ENCODE results near the gene BLVRA. TPM values are rescaled to one million over a fixed set of nuclear protein-coding genes. Genes with fewer than 3 reads are reported as not detected.
A peak's percentile ranks its signal among the peaks of the same experiment; 100 is the strongest.
"Not testable (repeated sequence)": the region's sequence is repeated elsewhere in the genome, so short reads cannot be mapped to it uniquely, and the experiment has no call there.

The BLVRA gene
- total RNA-seq, 2 donors from 2014 or later: 29.8 to 36.1 TPM

GRCh38 chr7:43766564-43766963 lies 8.1 kb downstream of the BLVRA start:
- H3K9me3 Mint-ChIP-seq: no peaks in the 10 kb centered on the region
- H3K27me3 Mint-ChIP-seq (ENCODE audit: low read depth): no peaks in the 10 kb centered on the region
- peaks cover 50% of the 10 kb centered on the region for H3K4me1 Mint-ChIP-seq (ENCODE audit: low read depth)
- no peak overlapping the region for H3K27ac Mint-ChIP-seq
- H3K4me3 Mint-ChIP-seq: no peak overlapping the region
- ATAC-seq (replicated peaks in 1 of 2): no peak
- H3K36me3 Mint-ChIP-seq (ENCODE audit: insufficient read depth in 2 of 2): no peaks in the 10 kb centered on the region
- DNase-seq: no peak

GRCh38 chr7:43767311-43767710 lies 8.8 kb downstream of the BLVRA start:
- Mint-ChIP-seq H3K36me3 (ENCODE audit: insufficient read depth in 2 of 2) (no peaks in the 10 kb centered on the region), H3K4me3 (no peak overlapping the region), H3K27me3 (ENCODE audit: low read depth) (no peaks in the 10 kb centered on the region), H3K27ac (no peak overlapping the region), H3K9me3 (no peaks in the 10 kb centered on the region), H3K4me1 (ENCODE audit: low read depth) (peaks cover 47% of the 10 kb centered on the region)
- DNase-seq: no peak
- ATAC-seq (replicated peaks in 1 of 2): no peak

- Mint-ChIP-seq H3K27ac (no peak overlapping the region), H3K9me3 (no peaks in the 10 kb centered on the region), H3K27me3 (ENCODE audit: low read depth) (no peaks in the 10 kb centered on the region), H3K4me1 (ENCODE audit: low read depth) (peaks cover 39% of the 10 kb centered on the region), H3K4me3 (no peak overlapping the region), H3K36me3 (ENCODE audit: insufficient read depth in 2 of 2) (no peaks in the 10 kb centered on the region)
- ATAC-seq (replicated peaks in 1 of 2) (peak in 1 of 2 donors; percentile 46), DNase-seq (no peak)
Observed at GRCh38 chr7:43768201-43768886, 9.9 kb downstream of the BLVRA start.

- Mint-ChIP-seq H3K36me3 (ENCODE audit: insufficient read depth in 2 of 2) (no peaks in the 10 kb centered on the region), H3K4me3 (no peak overlapping the region), H3K9me3 (no peaks in the 10 kb centered on the region), H3K27me3 (ENCODE audit: low read depth) (no peaks in the 10 kb centered on the region), H3K4me1 (ENCODE audit: low read depth) (peaks cover 34% of the 10 kb centered on the region), H3K27ac (no peak overlapping the region)
- ATAC-seq (replicated peaks in 1 of 2) (peak; percentile 76 to 79), DNase-seq (no peak)
Observed at GRCh38 chr7:43768887-43769272, 10.4 kb downstream of the BLVRA start.

- Mint-ChIP-seq H3K4me3 (no peak overlapping the region), H3K9me3 (no peaks in the 10 kb centered on the region), H3K36me3 (ENCODE audit: insufficient read depth in 2 of 2) (no peaks in the 10 kb centered on the region), H3K27me3 (ENCODE audit: low read depth) (no peaks in the 10 kb centered on the region), H3K4me1 (ENCODE audit: low read depth) (peaks cover 30% of the 10 kb centered on the region), H3K27ac (no peak overlapping the region)
- DNase-seq: no peak
- ATAC-seq (replicated peaks in 1 of 2): no peak
Observed at GRCh38 chr7:43769281-43769680, 10.8 kb downstream of the BLVRA start.

- no peak for ATAC-seq (replicated peaks in 1 of 2)
- Mint-ChIP-seq H3K27me3 (ENCODE audit: low read depth) (no peaks in the 10 kb centered on the region), H3K4me1 (ENCODE audit: low read depth) (peaks cover 23% of the 10 kb centered on the region), H3K4me3 (no peak overlapping the region), H3K36me3 (ENCODE audit: insufficient read depth in 2 of 2) (peaks cover 1 to 2% of the 10 kb centered on the region in 2 donors), H3K9me3 (no peaks in the 10 kb centered on the region), H3K27ac (no peak overlapping the region)
- DNase-seq: no peak
Observed at GRCh38 chr7:43769791-43770465, 11.4 kb downstream of the BLVRA start.

- Mint-ChIP-seq H3K4me1 (ENCODE audit: low read depth) (peaks cover 22% of the 10 kb centered on the region), H3K9me3 (no peaks in the 10 kb centered on the region)
- ATAC-seq (replicated peaks in 1 of 2): no peak
Observed at GRCh38 chr7:43771128-43771527, 12.6 kb downstream of the BLVRA start.

GRCh38 chr7:43771573-43771972 lies 13.1 kb downstream of the BLVRA start:
- no peak overlapping the region for H3K27ac Mint-ChIP-seq
- no peaks in the 10 kb centered on the region for H3K27me3 Mint-ChIP-seq (ENCODE audit: low read depth)
- no peak for DNase-seq
- ATAC-seq (replicated peaks in 1 of 2): no peak
- peaks cover 0 to 2% of the 10 kb centered on the region in 2 donors for H3K9me3 Mint-ChIP-seq
- H3K36me3 Mint-ChIP-seq (ENCODE audit: insufficient read depth in 2 of 2): peaks cover 3 to 7% of the 10 kb centered on the region in 2 donors
- H3K4me3 Mint-ChIP-seq: no peak overlapping the region
- peaks cover 22% of the 10 kb centered on the region for H3K4me1 Mint-ChIP-seq (ENCODE audit: low read depth)

More at GRCh38 chr7:43771128-43771527, 12.6 kb downstream of the BLVRA start:
- H3K36me3 Mint-ChIP-seq (ENCODE audit: insufficient read depth in 2 of 2): peaks cover 2 to 6% of the 10 kb centered on the region in 2 donors
- no peak overlapping the region for H3K4me3 Mint-ChIP-seq
- no peak for DNase-seq
- no peaks in the 10 kb centered on the region for H3K27me3 Mint-ChIP-seq (ENCODE audit: low read depth)
- H3K27ac Mint-ChIP-seq: no peak overlapping the region

- not testable (repeated sequence) for H3K27me3 Mint-ChIP-seq (ENCODE audit: low read depth); DNase-seq; H3K27ac Mint-ChIP-seq; ATAC-seq (replicated peaks in 1 of 2); H3K9me3 Mint-ChIP-seq; H3K4me3 Mint-ChIP-seq
- Mint-ChIP-seq H3K4me1 (ENCODE audit: low read depth) (peaks cover 17% of the 10 kb centered on the region), H3K36me3 (ENCODE audit: insufficient read depth in 2 of 2) (peaks cover 5 to 15% of the 10 kb centered on the region in 2 donors)
Observed at GRCh38 chr7:43773268-43773667, 14.8 kb downstream of the BLVRA start.

GRCh38 chr7:43775255-43775654 lies 16.8 kb downstream of the BLVRA start:
- not testable (repeated sequence) for H3K27me3 Mint-ChIP-seq (ENCODE audit: low read depth); DNase-seq; H3K27ac Mint-ChIP-seq; H3K4me3 Mint-ChIP-seq; ATAC-seq (replicated peaks in 1 of 2); H3K9me3 Mint-ChIP-seq; H3K4me1 Mint-ChIP-seq (ENCODE audit: low read depth)
- H3K36me3 Mint-ChIP-seq (ENCODE audit: insufficient read depth in 2 of 2): peaks cover 5 to 21% of the 10 kb centered on the region in 2 donors

- H3K4me1 Mint-ChIP-seq (ENCODE audit: low read depth); H3K27me3 Mint-ChIP-seq (ENCODE audit: low read depth); H3K27ac Mint-ChIP-seq; DNase-seq; H3K4me3 Mint-ChIP-seq; H3K9me3 Mint-ChIP-seq; ATAC-seq (replicated peaks in 1 of 2): not testable (repeated sequence)
- peaks cover 5 to 21% of the 10 kb centered on the region in 2 donors for H3K36me3 Mint-ChIP-seq (ENCODE audit: insufficient read depth in 2 of 2)
Observed at GRCh38 chr7:43778293-43779044, 20.0 kb downstream of the BLVRA start.

- ATAC-seq (replicated peaks in 1 of 2) (no peak), DNase-seq (no peak)
- H3K4me3 Mint-ChIP-seq: no peak overlapping the region
- no peaks in the 10 kb centered on the region for H3K27me3 Mint-ChIP-seq (ENCODE audit: low read depth)
- peaks cover 5 to 21% of the 10 kb centered on the region in 2 donors for H3K36me3 Mint-ChIP-seq (ENCODE audit: insufficient read depth in 2 of 2)
- peaks cover 3% of the 10 kb centered on the region for H3K4me1 Mint-ChIP-seq (ENCODE audit: low read depth)
- H3K9me3 Mint-ChIP-seq: peaks cover 1 to 3% of the 10 kb centered on the region in 2 donors
- H3K27ac Mint-ChIP-seq: no peak overlapping the region
Observed at GRCh38 chr7:43779045-43779812, 20.7 kb downstream of the BLVRA start.
